Neutrophil (primary cell): ENCODE measurements around the gene STX16.
"Not testable (repeated sequence)": the region's sequence is repeated elsewhere in the genome, so short reads cannot be mapped to it uniquely, and the experiment has no call there.

Source experiments
- H3K27ac ChIP-seq: fragments of 200-600 bp; sonication (generic); 2 replicates; pipeline ENCODE4 v1.5.1; 2016; ENCODE audit warnings: mild to moderate bottlenecking, moderate library complexity
- H3K27me3 ChIP-seq: fragments of 200-600 bp; sonication (generic); 2 replicates; pipeline ENCODE4 v1.6.0; 2016; ENCODE audit warnings: mild to moderate bottlenecking
- H3K36me3 ChIP-seq: fragments of 200-600 bp; sonication (generic); 2 replicates; pipeline ENCODE4 v1.5.1; 2017
- H3K4me1 ChIP-seq, 2 experiments: fragments of 200-600 bp in 1 of 2; sonication (generic) in 1 of 2; 1 replicate in 1 of 2; 2 replicates in 1 of 2; pipeline versions ENCODE4 v1.5.1 to v1.6.1; 2013 to 2016; ENCODE audit warnings: low read depth in 1 of 2, low read length in 1 of 2, mild to moderate bottlenecking in 1 of 2, moderate library complexity in 1 of 2; ENCODE audit not compliant: control insufficient read depth in 1 of 2, insufficient read depth in 1 of 2
- H3K4me3 ChIP-seq, 2 experiments: fragments of 200-600 bp in 1 of 2; sonication (generic) in 1 of 2; 1 replicate in 1 of 2; 2 replicates in 1 of 2; pipeline ENCODE4 v1.5.1; 2013 to 2016; ENCODE audit warnings: low read depth in 1 of 2, low read length in 1 of 2, mild to moderate bottlenecking in 1 of 2, moderate library complexity in 1 of 2
- H3K9me3 ChIP-seq: fragments of 200-600 bp; sonication (generic); 2 replicates; pipeline ENCODE4 v1.5.1; 2016
- CTCF ChIP-seq: fragments of 200-600 bp; sonication (generic); IDR thresholded peaks from 2 replicates; pipeline ENCODE4 v1.5.1; 2016; ENCODE audit warnings: antibody characterized with exemption

Gene STX16

GRCh38 chr20:58647796-58648501 lies 3.1 kb upstream of the STX16 start:
- Histone ChIP-seq H3K36me3 (no peaks in the 10 kb centered on the region), H3K4me3 (no peak overlapping the region), H3K9me3 (no peaks in the 10 kb centered on the region), H3K27me3 (peaks cover 57% of the 10 kb centered on the region), H3K4me1 (peaks cover 12 to 25% of the 10 kb centered on the region in 2 experiments), H3K27ac (no peak overlapping the region)
- TF ChIP-seq CTCF = no peak

GRCh38 chr20:58648502-58648825 lies 2.6 kb upstream of the STX16 start:
- Histone ChIP-seq H3K27me3 (peaks cover 57% of the 10 kb centered on the region), H3K4me1 (peaks cover 17 to 30% of the 10 kb centered on the region in 2 experiments)
- H3K36me3 ChIP-seq, H3K4me3 ChIP-seq, H3K27ac ChIP-seq, H3K9me3 ChIP-seq: not testable (repeated sequence)

GRCh38 chr20:58649288-58650180 lies 1.5 kb upstream of the STX16 start:
- H3K27me3 ChIP-seq = peaks cover 55% of the 10 kb centered on the region
- no peaks in the 10 kb centered on the region for H3K36me3 ChIP-seq
- no peak for TF ChIP-seq CTCF
- H3K4me3 ChIP-seq = peak overlapping the region; percentile 85 to 92
- peaks cover 28 to 34% of the 10 kb centered on the region in 2 experiments for H3K4me1 ChIP-seq
- H3K27ac ChIP-seq = peak overlapping the region; percentile 98
- no peaks in the 10 kb centered on the region for H3K9me3 ChIP-seq

GRCh38 chr20:58650181-58650775 lies 805 bp upstream of the STX16 start:
- peak overlapping the region; percentile 85 to 92 for H3K4me3 ChIP-seq
- H3K4me1 ChIP-seq = peaks cover 29 to 34% of the 10 kb centered on the region in 2 experiments
- no peak for TF ChIP-seq CTCF
- no peaks in the 10 kb centered on the region for H3K9me3 ChIP-seq
- no peaks in the 10 kb centered on the region for H3K36me3 ChIP-seq
- peaks cover 49% of the 10 kb centered on the region for H3K27me3 ChIP-seq
- peak overlapping the region; percentile 98 for H3K27ac ChIP-seq

DNA sequence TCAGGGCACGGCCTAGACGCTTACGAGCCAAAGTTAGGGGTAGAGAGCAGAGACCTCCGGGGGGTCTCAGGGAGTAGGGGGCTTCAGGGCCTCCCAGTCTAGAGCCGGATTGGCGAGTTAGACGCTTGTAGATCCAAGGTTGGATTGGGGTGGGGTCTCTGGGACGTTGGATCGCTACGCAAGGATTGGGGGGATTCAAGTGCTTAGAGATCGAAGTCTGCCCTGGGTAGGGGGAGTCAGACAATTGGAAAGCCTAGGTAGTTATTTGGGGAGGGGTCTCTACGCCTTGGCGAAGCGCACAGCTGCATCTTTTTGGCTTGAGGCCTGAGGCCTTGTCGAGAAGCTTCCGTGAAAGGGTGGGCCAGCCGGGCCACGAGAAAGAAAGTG lies 469 bp downstream of the STX16 start:
- H3K27me3 ChIP-seq = peaks cover 36% of the 10 kb centered on the region
- H3K36me3 ChIP-seq = no peaks in the 10 kb centered on the region
- no peaks in the 10 kb centered on the region for H3K9me3 ChIP-seq
- peak overlapping the region; percentile 85 to 92 for H3K4me3 ChIP-seq
- peak overlapping the region; percentile 98 for H3K27ac ChIP-seq
- no peak for TF ChIP-seq CTCF
- H3K4me1 ChIP-seq = peaks cover 29 to 39% of the 10 kb centered on the region in 2 experiments
